Cardiac fibroblast (primary cell): ENCODE data around the gene ADH5.
"Not testable (repeated sequence)": the region's sequence is repeated elsewhere in the genome, so short reads cannot be mapped to it uniquely, and the experiment has no call there.

Source experiments
- DNase-seq, 2 donors: peaks; one replicate each; pipeline versions ENCODE4 v3.0.0 to v3.0.0-alpha.2; 2010; ENCODE audit warnings: low read depth in 2 of 2
- H3K4me3 ChIP-seq, 2 donors: replicated peaks in 1 of 2; 1 replicate in 1 of 2; 2 replicates in 1 of 2; pipeline ENCODE4 v1.5.1; 2011; ENCODE audit warnings: low read depth in 2 of 2, low read length in 2 of 2, mild to moderate bottlenecking in 2 of 2, moderate library complexity in 1 of 2
- CTCF ChIP-seq: IDR thresholded peaks from one replicate; pipeline ENCODE4 v1.5.1; 2011; ENCODE audit warnings: low read depth, mild to moderate bottlenecking, low read length, inconsistent platforms

ADH5 gene

GRCh38 chr4:99029852-99030251 lies 58.7 kb downstream of the ADH5 start:
- no peak for TF ChIP-seq CTCF
- H3K4me3 ChIP-seq = no peak overlapping the region
- no peak for DNase-seq

GRCh38 chr4:99029018-99029735 lies 59.4 kb downstream of the ADH5 start:
- no peak overlapping the region for H3K4me3 ChIP-seq
- DNase-seq = no peak
- no peak for TF ChIP-seq CTCF

- DNase-seq = peak in 1 of 2 donors; percentile 12
- H3K4me3 ChIP-seq = no peak overlapping the region
- no peak for TF ChIP-seq CTCF
These were observed 60.4 kb downstream of the ADH5 start for GRCh38 chr4:99028187-99028586.

GRCh38 chr4:99027304-99027703 lies 61.3 kb downstream of the ADH5 start:
- no peak for TF ChIP-seq CTCF
- DNase-seq = no peak
- H3K4me3 ChIP-seq = no peak overlapping the region

- TF ChIP-seq CTCF = no peak
- H3K4me3 ChIP-seq = no peak overlapping the region
- DNase-seq = no peak
These were observed 63.1 kb downstream of the ADH5 start for GRCh38 chr4:99025506-99025905.

- no peak for TF ChIP-seq CTCF
- no peak for DNase-seq
- no peak overlapping the region for H3K4me3 ChIP-seq
These were observed 63.9 kb downstream of the ADH5 start for GRCh38 chr4:99024481-99025275.

- H3K4me3 ChIP-seq = not testable (repeated sequence)
These were observed 64.8 kb downstream of the ADH5 start for GRCh38 chr4:99023800-99024251.

More at GRCh38 chr4:99023800-99024251, 64.8 kb downstream of the ADH5 start:
- not testable (repeated sequence) for DNase-seq
